HG03066 (cell line): ENCODE measurements around the gene MAS1L.

ENCODE experiments used
- ATAC-seq: cut with Tn5 transposase; IDR thresholded peaks from one replicate; pipeline ENCODE4 v1.9.1; 2021; ENCODE audit warnings: low read depth; ENCODE audit not compliant: unreplicated experiment

Gene MAS1L, protein sequence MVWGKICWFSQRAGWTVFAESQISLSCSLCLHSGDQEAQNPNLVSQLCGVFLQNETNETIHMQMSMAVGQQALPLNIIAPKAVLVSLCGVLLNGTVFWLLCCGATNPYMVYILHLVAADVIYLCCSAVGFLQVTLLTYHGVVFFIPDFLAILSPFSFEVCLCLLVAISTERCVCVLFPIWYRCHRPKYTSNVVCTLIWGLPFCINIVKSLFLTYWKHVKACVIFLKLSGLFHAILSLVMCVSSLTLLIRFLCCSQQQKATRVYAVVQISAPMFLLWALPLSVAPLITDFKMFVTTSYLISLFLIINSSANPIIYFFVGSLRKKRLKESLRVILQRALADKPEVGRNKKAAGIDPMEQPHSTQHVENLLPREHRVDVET

GRCh38 chr6:29487660-29488059 is at the start of gene MAS1L:
Gene MAS1L, minus strand, starts transcription at chr6:29487956. Its CDS starts 54 bp downstream, at chr6:29487902.
- ATAC-seq: no peak

DNA sequence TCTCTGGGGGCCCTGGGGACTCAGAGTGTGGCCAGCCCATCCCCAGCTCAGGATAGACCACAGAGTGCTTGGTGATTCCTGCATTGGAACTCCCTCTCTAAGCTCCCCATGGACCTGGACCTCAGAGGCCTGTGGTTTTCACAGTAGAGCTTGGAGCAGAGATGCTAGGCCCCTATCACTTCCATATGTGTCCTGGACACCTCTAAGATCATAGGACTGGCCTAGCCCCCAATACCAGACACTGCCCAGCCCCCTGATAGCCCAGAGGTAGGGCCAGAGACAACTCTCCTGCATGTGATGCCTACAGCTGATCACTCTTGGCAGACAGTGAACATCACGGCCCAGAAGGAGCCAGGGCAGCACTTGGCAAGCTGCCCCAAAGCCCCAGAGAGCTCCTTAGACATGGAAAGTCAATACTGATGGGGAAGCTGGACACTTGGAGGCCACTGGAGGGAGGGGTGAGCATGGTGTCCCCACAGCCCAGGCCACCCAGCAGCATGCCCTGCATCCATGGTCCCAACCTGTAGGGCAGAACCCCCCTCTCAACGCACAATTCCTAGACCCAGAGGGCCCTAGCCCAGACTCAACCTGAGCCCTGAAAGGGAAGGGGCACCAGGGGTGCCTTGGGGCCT is 44.7 kb upstream of the MAS1L start:
- no peak for ATAC-seq

GRCh38 chr6:29531668-29532067 is 43.9 kb upstream of the MAS1L start:
- no peak for ATAC-seq

GRCh38 chr6:29530671-29531310 is 43.0 kb upstream of the MAS1L start:
- ATAC-seq: no peak

GRCh38 chr6:29529956-29530355 is 42.2 kb upstream of the MAS1L start:
- no peak for ATAC-seq

GRCh38 chr6:29528988-29529560 is 41.3 kb upstream of the MAS1L start:
- ATAC-seq: no peak

DNA sequence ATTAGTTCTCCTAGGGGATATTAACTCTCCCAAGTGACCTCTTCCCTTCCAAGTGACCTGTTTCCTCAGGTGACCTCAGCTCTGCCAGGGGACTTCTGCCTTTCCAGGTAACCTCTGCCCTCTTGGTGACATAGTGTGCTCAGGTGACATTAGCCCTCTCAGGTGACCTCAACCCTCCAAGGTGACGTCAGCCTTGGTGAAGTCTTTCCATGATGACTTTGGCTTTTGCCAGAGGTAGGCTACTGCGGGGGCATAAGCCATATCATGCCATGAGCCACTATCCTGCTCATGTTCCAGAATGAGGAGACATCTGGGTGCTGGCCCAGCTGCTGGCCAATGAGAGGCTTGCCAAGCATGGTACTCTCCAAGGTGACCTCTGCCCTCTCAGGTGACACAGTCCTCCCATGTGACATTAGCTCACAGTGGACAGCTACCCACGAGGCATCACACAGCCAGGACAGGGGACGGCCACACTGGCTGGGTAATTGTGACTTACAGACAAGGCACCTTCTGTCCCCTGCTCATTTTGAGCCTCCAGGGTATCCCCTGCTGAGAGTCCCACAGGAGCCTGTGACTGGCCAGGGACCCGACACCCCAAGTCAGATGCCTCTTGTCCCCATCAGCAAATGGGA is 40.7 kb upstream of the MAS1L start:
- ATAC-seq: no peak

DNA sequence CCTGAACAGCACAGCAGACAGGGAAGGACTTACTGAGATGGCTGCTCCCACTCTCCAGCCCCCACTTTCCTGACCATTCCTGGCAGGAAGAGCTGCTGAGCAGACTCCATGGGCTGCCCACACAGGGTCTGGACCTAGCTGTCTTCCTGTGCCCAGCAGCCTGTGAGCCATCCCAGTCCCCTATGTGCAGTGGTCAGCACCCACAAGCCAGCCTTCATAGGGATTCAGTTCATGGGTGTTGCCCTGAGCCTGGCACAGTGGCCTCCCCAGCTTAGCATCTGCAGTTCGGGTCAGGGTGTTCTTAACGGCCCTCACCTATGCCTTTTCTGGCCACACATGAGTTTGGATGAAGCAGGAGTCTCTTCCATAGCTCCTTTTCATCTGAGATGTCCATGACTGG is 39.8 kb upstream of the MAS1L start:
- ATAC-seq: no peak

DNA sequence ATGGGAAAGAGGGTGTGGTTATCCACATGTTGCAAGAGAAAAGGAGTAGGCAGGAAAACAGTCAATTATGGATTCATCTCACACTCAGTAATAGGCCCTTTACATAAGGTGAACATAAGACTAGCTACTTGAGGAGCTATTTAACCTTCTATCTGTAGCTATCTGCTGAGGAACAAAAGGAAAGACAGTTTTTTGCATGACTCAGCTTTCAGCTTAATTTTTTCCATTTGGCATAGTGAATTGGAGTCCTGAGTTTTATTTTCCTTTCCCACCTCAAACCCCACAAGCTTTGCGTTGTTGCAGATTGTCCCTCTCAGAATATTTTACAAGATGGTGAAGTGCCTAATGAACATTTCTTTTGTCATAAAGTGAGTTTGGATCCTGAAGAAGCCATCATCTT is 39.4 kb upstream of the MAS1L start:
- ATAC-seq: no peak

GRCh38 chr6:29525311-29525639 is 37.5 kb upstream of the MAS1L start:
- no peak for ATAC-seq

DNA sequence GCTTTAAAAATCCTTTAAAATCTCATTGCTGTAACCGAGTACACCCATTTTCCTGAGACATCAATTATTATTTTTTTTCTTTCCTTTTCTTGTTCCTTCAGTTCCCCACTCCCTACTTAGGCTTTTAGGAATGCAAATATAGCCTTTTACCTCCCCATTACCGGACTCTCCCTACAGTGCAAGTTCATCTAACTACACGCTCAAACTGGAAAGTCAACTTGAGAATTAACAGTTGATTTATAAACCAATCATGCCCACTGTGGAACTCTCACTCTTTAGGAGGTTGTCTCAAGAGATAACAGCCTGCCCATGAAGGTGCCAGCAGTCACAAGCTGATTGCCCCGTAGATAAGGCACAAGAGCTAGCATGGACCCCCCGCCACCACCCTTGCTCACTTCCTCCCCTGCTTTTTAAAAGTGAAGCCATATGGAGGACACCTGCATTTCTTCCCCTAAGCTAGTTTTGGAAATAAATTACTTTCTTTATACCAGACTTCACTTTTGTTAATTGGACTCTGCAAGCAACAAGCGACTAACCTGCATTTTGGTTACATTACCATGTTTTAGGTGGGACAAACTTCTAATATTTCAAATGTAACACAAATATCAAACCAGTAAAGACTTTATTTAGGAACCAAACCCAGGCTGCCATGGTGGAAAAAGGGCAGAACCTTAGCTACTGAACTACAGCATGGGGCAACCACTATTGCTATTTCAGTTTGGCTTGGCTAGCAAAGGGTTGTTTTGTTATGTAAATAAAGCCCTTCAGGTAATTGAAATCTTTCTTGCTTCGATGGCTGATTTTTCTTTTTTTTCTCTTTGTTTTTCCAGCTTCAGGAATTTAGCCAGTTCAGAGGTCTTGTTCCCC is 36.9 kb upstream of the MAS1L start:
- ATAC-seq: no peak

DNA sequence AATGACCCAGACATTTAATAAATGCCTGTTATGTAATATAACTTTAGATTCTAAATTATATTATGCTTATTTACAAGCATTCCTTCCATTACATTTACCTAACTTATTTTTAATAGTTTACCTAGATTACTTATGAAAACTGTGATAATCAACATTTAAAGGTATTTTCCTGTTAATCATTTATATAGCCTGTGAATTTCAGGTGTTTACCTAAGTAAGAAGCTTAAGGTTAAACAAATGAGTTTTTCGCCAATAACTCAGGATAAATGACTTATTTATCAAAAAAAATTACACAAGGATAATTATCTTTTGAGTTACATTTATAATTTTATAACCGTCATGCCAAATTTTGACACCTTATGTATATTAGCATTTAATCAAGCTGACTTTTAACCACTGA is 36.3 kb upstream of the MAS1L start:
- ATAC-seq: no peak

DNA sequence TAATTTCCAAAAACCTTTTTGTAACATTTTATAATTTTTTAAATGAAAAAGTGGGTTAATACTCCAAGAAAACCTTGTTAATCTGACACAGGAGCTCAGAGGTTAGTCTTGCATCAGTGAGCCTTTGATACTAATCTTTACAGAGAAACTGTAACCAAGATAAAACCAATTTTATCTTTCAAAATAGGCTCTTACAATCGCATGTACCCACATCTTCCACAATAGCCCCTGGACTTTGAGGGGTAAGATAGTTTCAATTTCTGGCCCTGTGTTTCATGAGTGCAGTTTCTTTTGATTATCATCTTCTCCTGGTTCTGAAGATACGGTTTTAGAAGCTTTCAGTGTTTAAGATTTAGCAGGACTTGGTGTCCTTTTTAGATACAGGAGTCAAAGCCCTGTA is 34.5 kb upstream of the MAS1L start:
- no peak for ATAC-seq

DNA sequence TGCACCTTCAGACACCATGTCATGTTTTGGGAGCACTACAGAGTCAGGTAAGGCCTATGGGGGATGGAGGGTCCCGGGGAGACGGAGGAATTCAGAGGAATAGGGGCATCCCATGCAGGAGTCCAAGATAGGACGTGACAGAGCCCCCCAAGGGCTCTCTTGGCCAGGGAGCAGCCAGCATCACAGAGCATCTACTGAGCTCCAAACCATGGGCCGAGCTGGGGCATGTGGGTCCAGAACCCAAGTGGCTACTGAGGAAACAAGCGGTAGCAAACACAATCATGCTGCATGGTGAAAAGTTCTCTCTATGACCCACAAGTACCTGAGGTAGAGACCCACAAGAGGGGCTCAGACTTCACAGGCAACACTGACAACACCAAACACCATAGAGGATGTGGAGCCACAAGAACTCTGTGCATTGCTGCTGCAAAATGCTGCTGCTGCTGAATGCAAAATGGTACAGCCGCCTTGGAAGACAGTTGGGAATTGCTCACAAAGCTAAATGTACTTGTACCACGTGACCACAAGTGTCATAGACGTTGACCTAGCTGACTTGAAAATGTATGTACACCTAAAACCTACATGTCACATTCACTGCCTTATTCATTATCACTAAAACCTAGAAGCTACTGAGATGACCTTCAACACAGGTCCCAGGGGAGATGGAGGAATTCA is 33.4 kb upstream of the MAS1L start:
- no peak for ATAC-seq

DNA sequence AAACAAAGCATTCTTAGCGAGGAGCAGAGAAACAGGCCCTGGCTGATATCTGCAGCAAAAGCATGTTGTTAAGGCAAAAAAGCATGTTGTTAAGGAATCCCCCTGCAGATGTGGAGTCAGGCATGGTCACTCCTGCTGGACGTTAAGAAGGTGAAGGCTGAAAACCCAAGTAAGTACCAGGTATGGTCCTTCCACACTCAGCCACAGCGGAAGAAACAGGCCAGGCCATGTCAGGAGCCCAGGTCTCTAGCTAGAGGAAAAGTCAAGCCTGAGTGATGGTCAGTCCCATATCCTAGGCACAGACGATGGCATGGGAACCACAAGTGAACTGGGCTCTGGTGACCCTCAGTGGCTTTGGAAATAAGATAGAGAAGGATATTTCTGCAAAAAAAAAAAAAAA is 32.5 kb upstream of the MAS1L start:
- ATAC-seq: no peak

- ATAC-seq: no peak
These were observed 31.7 kb upstream of the MAS1L start for GRCh38 chr6:29519291-29520010.

DNA sequence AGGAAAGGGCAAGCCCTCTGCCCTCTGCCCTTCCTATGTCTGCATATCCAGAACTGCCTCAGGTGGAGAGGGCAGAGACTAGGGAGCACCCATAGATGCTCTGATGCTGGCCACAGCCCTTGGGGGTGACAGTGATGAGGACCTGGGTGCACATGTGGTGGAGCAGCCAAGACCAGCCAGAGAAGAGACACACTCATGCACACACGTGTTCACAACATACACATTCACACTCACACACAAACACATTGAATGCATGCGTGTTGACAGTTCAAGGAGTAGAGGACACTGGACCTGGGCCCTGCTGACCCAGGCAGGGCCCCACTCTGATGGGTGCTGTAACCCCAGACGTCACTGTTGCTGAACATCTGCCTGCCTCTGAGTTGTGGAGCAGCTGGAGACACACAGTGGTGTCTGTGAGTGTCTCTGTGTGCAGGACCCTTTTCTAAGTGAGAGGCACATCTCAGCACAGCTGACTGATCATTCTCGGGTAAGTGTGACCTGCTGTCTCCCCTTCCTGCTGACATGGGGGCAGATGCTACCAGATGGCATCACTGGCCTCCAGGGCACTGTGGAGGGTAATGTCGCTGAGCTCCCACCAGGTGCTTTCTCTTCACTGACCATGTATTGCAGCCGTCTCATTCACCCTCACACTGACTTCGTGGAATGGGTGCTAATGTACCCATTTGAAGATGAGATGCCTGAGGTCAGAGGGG is 30.1 kb upstream of the MAS1L start:
- ATAC-seq: no peak

- ATAC-seq: no peak
These were observed 29.5 kb upstream of the MAS1L start for GRCh38 chr6:29517245-29517644.
